Tibial nerve (tissue), 3 donors: ENCODE measurements around the gene HSF5.

Experiments
- CTCF ChIP-seq, 5 experiments: fragments of 200-600 bp in 3 of 5; fragments of 450-650 bp in 2 of 5; sonication (generic) in 3 of 5; IDR thresholded peaks; one replicate each; pipeline ENCODE4 v1.5.1; 2016 to 2019; ENCODE audit warnings: antibody characterized with exemption in 5 of 5, mild to moderate bottlenecking in 3 of 5, moderate library complexity in 2 of 5
- POLR2A ChIP-seq, 2 donors: fragments of 450-650 bp; IDR thresholded peaks; one replicate each; pipeline ENCODE4 v1.6.1; 2017; ENCODE audit warnings: antibody characterized with exemption in 2 of 2, mild to moderate bottlenecking in 2 of 2, moderate library complexity in 2 of 2

GRCh38 chr17:58386708-58387107 lies 101.5 kb downstream of the HSF5 start:
- TF ChIP-seq CTCF (IDR thresholded peaks at IDR 0.05) (no peak), POLR2A (IDR thresholded peaks at IDR 0.05) (no peak)
